A549 treated with ZK216348 at 1 μM for 4 hours (cell line): ENCODE data around the gene METTL9. TPM values are rescaled to one million over a fixed set of nuclear protein-coding genes. Genes with fewer than 3 reads are reported as not detected.

Experiments used
- total RNA-seq: library from RNA; stranded (reverse); fragments of 200-300 nt; extraction: Qiagen RNA extraction; gene quantifications from 5 replicates; pipeline ENCODE4 v1.2.3, GENCODE V29; 2022; ENCODE audit warnings: low read depth

The METTL9 gene
- 88.1 to 106 TPM (median 94.4 TPM) in 5 replicates for total RNA-seq

GRCh38 chr16:21599122-21600030 is at the start of gene METTL9:
METTL9 (plus strand) TSS chr16:21599577; CDS start chr16:21599734, 157 bp downstream.

GRCh38 chr16:21652453-21652852 is 53.1 kb downstream of the METTL9 start, which contains the start of gene IGSF6:
IGSF6 (minus strand) TSS chr16:21652608; CDS start chr16:21652598, 10 bp downstream.

DNA sequence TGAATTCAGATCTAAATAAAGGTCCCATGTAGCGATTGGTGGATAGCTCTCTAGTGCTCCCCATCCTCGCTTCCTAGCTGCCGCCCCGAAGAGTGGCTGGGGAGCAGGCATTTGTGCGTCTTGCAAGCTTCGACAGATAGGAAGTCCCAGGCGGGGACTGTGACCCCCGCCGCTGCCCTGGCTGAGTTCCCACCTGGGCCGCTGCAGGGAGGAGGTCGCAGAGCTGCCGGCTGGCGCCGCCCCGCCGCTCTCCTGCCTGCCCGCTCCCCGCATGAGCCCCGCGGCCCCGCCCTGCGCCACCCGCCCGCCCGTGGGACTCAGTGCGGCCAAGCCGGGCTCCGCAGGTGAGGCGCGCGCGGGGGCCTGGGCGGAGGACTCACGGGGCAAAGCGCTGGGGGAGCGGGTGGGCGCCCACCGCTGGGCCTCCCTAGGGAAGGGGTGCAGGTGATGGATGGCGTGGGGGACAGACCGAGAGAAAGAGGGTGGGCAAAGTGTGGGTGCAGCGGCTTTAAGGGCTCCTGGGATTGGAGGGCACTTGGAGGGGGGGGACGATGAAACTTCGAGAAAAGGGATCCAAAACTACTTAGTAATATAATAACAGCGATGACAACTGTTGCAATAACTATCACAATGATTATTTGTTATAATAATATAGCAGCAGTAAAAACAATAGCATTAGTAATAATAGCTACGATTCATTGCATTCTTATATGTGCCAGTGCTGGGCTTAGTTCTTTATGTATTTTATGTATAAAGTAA is 64.7 kb downstream of the METTL9 start, which contains the start of gene OTOA:
Gene OTOA, plus strand, starts transcription at position 80 of the 759 bp plus-strand sequence. CDS start 14,547 bp downstream, outside the sequence.

Other genes starting within 250 kb of the METTL9 start
- not detected in 5 replicates for gene IGSF6, start 53.0 kb downstream of the METTL9 start, total RNA-seq
- 0.08 TPM in 2 of 5 replicates, not detected in the others for gene OTOA, start 64.4 kb downstream of the METTL9 start, total RNA-seq